GM18502 (cell line): Measurements from ENCODE around the gene SYTL2.

Source experiments
- ATAC-seq: cut with Tn5 transposase; IDR thresholded peaks from one replicate; pipeline ENCODE4 v1.9.1; 2021; ENCODE audit warnings: mild to moderate bottlenecking; ENCODE audit not compliant: unreplicated experiment, poor library complexity

SYTL2 gene

GRCh38 chr11:85742348-85742747 is 68.6 kb downstream of the SYTL2 start:
- no peak for ATAC-seq

- ATAC-seq = no peak
Observed at GRCh38 chr11:85740481-85741400, 70.2 kb downstream of the SYTL2 start.

- ATAC-seq = no peak
Observed at GRCh38 chr11:85737738-85738137, 73.2 kb downstream of the SYTL2 start.

GRCh38 chr11:85735876-85736460 is 75.0 kb downstream of the SYTL2 start:
- no peak for ATAC-seq

- ATAC-seq = no peak
Observed at GRCh38 chr11:85732965-85733364, 78.0 kb downstream of the SYTL2 start.

GRCh38 chr11:85726381-85726780 is 84.6 kb downstream of the SYTL2 start:
- no peak for ATAC-seq

GRCh38 chr11:85725510-85726258 is 85.3 kb downstream of the SYTL2 start:
- ATAC-seq = no peak

- ATAC-seq = no peak
Observed at GRCh38 chr11:85724748-85725465, 86.0 kb downstream of the SYTL2 start.

GRCh38 chr11:85723088-85723487 is 87.9 kb downstream of the SYTL2 start:
- no peak for ATAC-seq

GRCh38 chr11:85721191-85721590 is 89.8 kb downstream of the SYTL2 start:
- ATAC-seq = no peak

GRCh38 chr11:85718991-85719807 is 91.7 kb downstream of the SYTL2 start:
- no peak for ATAC-seq

- no peak for ATAC-seq
Observed at GRCh38 chr11:85718126-85718943, 92.6 kb downstream of the SYTL2 start.

- no peak for ATAC-seq
Observed at GRCh38 chr11:85717429-85717828, 93.5 kb downstream of the SYTL2 start.

GRCh38 chr11:85712953-85713352 is 98.0 kb downstream of the SYTL2 start:
- no peak for ATAC-seq

- no peak for ATAC-seq
Observed at GRCh38 chr11:85710917-85711316, 100.0 kb downstream of the SYTL2 start.

GRCh38 chr11:85709941-85710702 is 100.8 kb downstream of the SYTL2 start:
- ATAC-seq = no peak

- ATAC-seq = no peak
Observed at GRCh38 chr11:85705800-85706199, 105.1 kb downstream of the SYTL2 start.

- no peak for ATAC-seq
Observed at GRCh38 chr11:85704967-85705366, 106.0 kb downstream of the SYTL2 start.
